Mesenchymal stem cell (in vitro differentiated cells and primary cell): ENCODE data around the gene FAM222B.

ENCODE experiments used
- DNase-seq: peaks from one replicate; pipeline ENCODE4 v3.0.0-alpha.2; 2013
- H2AFZ ChIP-seq: one replicate; pipeline ENCODE4 v1.6.1; 2013; ENCODE audit warnings: low read depth, mild to moderate bottlenecking, control low read depth, inconsistent platforms, low read length, moderate library complexity
- H2AK5ac ChIP-seq: 2 replicates; pipeline ENCODE4 v1.6.1; 2013; ENCODE audit warnings: low read length, moderate library complexity, mild to moderate bottlenecking, inconsistent platforms; ENCODE audit not compliant: severe bottlenecking
- H2BK120ac ChIP-seq: one replicate; pipeline ENCODE4 v1.6.1; 2013; ENCODE audit warnings: low read depth, mild to moderate bottlenecking, inconsistent platforms, low read length, moderate library complexity
- H2BK12ac ChIP-seq, 2 experiments: one replicate each; pipeline ENCODE4 v1.6.1; 2013; ENCODE audit warnings: inconsistent platforms in 2 of 2, low read length in 2 of 2, mild to moderate bottlenecking in 2 of 2, moderate library complexity in 2 of 2, control low read depth in 1 of 2
- H2BK15ac ChIP-seq: one replicate; pipeline ENCODE4 v1.6.1; 2013; ENCODE audit warnings: mild to moderate bottlenecking, low read depth, inconsistent platforms; ENCODE audit not compliant: poor library complexity, severe bottlenecking
- H2BK5ac ChIP-seq: 2 replicates; pipeline ENCODE4 v1.6.1; 2013; ENCODE audit warnings: low read depth, mild to moderate bottlenecking, low read length, control low read depth, inconsistent platforms; ENCODE audit not compliant: poor library complexity, severe bottlenecking
- H3K14ac ChIP-seq, 2 experiments: one replicate each; pipeline ENCODE4 v1.6.1; 2013; ENCODE audit warnings: inconsistent platforms in 2 of 2, low read length in 2 of 2, control low read depth in 1 of 2, mild to moderate bottlenecking in 1 of 2, moderate library complexity in 1 of 2
- H3K18ac ChIP-seq, 2 experiments: one replicate each; pipeline ENCODE4 v1.6.1; 2013; ENCODE audit warnings: inconsistent platforms in 2 of 2, low read length in 2 of 2, control low read depth in 1 of 2, low read depth in 1 of 2, mild to moderate bottlenecking in 1 of 2
- H3K23ac ChIP-seq, 2 experiments: one replicate each; pipeline ENCODE4 v1.6.1; 2013; ENCODE audit warnings: inconsistent platforms in 2 of 2, low read length in 2 of 2, mild to moderate bottlenecking in 2 of 2, moderate library complexity in 2 of 2, control low read depth in 1 of 2
- H3K27ac ChIP-seq: 2 replicates; pipeline ENCODE4 v1.5.1; 2013; ENCODE audit warnings: mild to moderate bottlenecking, moderate library complexity, low read length, control low read depth, inconsistent platforms; ENCODE audit not compliant: poor library complexity, severe bottlenecking
- H3K27me3 ChIP-seq, 2 experiments: 2 replicates each; pipeline versions ENCODE4 v1.6.1 to v1.7.0; 2013; ENCODE audit warnings: low read length in 2 of 2, mild to moderate bottlenecking in 2 of 2, moderate library complexity in 2 of 2, control low read depth in 1 of 2, inconsistent platforms in 1 of 2; ENCODE audit not compliant: control insufficient read depth in 1 of 2, insufficient read depth in 1 of 2
- H3K36me3 ChIP-seq, 2 experiments: 2 replicates each; pipeline versions ENCODE4 v1.6.1 to v1.7.0; 2013; ENCODE audit warnings: low read length in 2 of 2, control low read depth in 1 of 2, inconsistent platforms in 1 of 2, low read depth in 1 of 2, mild to moderate bottlenecking in 1 of 2; ENCODE audit not compliant: insufficient read depth in 2 of 2, control insufficient read depth in 1 of 2
- H3K4ac ChIP-seq, 2 experiments: one replicate each; pipeline ENCODE4 v1.6.1; 2013; ENCODE audit warnings: inconsistent platforms in 2 of 2, low read length in 2 of 2, mild to moderate bottlenecking in 2 of 2, moderate library complexity in 2 of 2, control low read depth in 1 of 2, low read depth in 1 of 2
- H3K4me1 ChIP-seq: 2 replicates; pipeline ENCODE4 v1.6.1; 2013; ENCODE audit warnings: low read depth, low read length, control low read depth; ENCODE audit not compliant: control insufficient read depth, insufficient read depth
- H3K4me2 ChIP-seq: 2 replicates; pipeline ENCODE4 v1.6.1; 2013; ENCODE audit warnings: low read length, mild to moderate bottlenecking, inconsistent platforms; ENCODE audit not compliant: poor library complexity, severe bottlenecking
- H3K4me3 ChIP-seq, 2 experiments: 2 replicates each; pipeline versions ENCODE4 v1.5.1 to v1.7.0; 2013; ENCODE audit warnings: low read length in 2 of 2, mild to moderate bottlenecking in 2 of 2, control low read depth in 1 of 2, low read depth in 1 of 2; ENCODE audit not compliant: insufficient read depth in 1 of 2
- H3K79me1 ChIP-seq: replicated peaks from 2 replicates; pipeline ENCODE4 v1.6.1; 2013; ENCODE audit warnings: mild to moderate bottlenecking, control low read depth, low read length, inconsistent platforms; ENCODE audit not compliant: poor library complexity, severe bottlenecking
- H3K9ac ChIP-seq: 2 replicates; pipeline ENCODE4 v1.7.0; 2013; ENCODE audit warnings: mild to moderate bottlenecking, low read length, moderate library complexity
- H3K9me3 ChIP-seq: 2 replicates; pipeline ENCODE4 v1.7.0; 2013; ENCODE audit warnings: mild to moderate bottlenecking, low read length; ENCODE audit not compliant: control insufficient read depth
- H4K8ac ChIP-seq: one replicate; pipeline ENCODE4 v1.6.1; 2013; ENCODE audit warnings: inconsistent platforms, mild to moderate bottlenecking, low read length, moderate library complexity
- H4K91ac ChIP-seq: one replicate; pipeline ENCODE4 v1.6.1; 2013; ENCODE audit warnings: mild to moderate bottlenecking, low read length, inconsistent platforms
- WGBS: methylation state at CpG from one replicate; pipeline ENCODE4 v1.1.7; 2013; ENCODE audit warnings: mixed read lengths; 5-methylcytosine and 5-hydroxymethylcytosine counted together

The FAM222B gene

DNA sequence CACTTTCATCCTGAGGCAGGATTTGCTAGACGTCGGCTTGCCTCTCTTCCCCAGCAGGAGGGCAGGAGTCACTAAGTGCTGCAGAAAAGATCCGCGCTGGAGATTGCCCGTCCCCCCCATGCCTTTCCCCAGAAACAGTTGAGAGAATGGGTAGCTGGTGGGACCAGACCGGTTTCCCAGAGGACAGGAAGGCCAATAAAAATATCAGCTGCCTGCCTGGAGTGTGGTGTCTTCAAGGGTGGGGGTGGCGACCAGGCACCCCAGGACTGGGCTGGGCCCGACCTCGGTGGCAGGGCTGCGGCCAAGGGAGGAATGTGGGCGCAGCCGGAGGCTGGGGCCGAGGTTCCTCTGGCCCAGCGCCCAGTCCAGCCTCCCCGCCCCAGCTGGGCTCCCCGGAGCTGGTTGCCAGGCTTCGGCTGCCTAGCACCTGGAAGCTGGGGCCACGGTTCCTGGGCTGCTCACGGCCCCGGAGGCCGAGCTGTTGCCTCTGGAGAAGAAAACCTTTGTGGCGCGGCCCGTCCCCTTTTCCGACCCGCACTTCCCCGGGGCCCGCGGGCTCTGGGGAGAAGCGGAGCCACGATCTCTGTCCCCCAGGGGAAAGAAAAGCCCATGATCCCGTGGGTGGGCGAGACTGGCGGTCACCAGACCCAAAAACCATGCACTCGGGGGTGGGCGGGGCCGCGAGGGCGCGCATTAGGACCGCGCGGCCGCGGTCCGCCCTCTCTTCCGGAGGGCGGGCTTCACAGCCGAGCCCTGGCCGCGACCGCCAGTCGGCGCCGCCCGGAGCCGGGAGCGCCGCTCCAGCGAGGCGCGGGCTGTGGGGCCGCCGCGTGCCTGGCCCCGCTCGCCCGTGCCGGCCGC is 99.1 kb downstream of the FAM222B start, which contains the start of gene TRAF4:
Gene TRAF4 (plus strand): TSS at position 769 of the 861 bp plus-strand sequence. CDS start 102 bp downstream, outside the sequence.
- H3K4me2 ChIP-seq, result peak within 1 kb of the TSS; percentile 83
- H2BK5ac ChIP-seq, result peak within 1 kb of the TSS; percentile 96
- peak within 1 kb of the TSS; percentile 98 for H4K91ac ChIP-seq
- peak within 1 kb of the TSS; percentile 98 for H3K27ac ChIP-seq
- no peaks in the 10 kb centered on the region for H3K27me3 ChIP-seq
- peak; percentile 95 for DNase-seq
- H3K9me3 ChIP-seq, result no peaks in the 10 kb centered on the region
- peak within 1 kb of the TSS; percentile 32 to 49 for H2BK12ac ChIP-seq
- peak within 1 kb of the TSS; percentile 93 for H2BK15ac ChIP-seq
- peak within 1 kb of the TSS; percentile 96 to 99 for H3K18ac ChIP-seq
- peak within 1 kb of the TSS in 1 of 2 experiments; percentile 77 for H3K23ac ChIP-seq
- peaks cover 30 to 49% of the 10 kb centered on the region in 2 experiments for H3K36me3 ChIP-seq
- H2AFZ ChIP-seq, result no peak within 1 kb of the TSS
- peak within 1 kb of the TSS; percentile 62 to 98 for H3K14ac ChIP-seq
- peak within 1 kb of the TSS; percentile 89 to 91 for H3K4me3 ChIP-seq
- H3K9ac ChIP-seq, result peak within 1 kb of the TSS; percentile 99
- H3K4ac ChIP-seq, result peak within 1 kb of the TSS; percentile 97 to 98
- peaks cover 3% of the 10 kb centered on the region for H3K79me1 ChIP-seq
- peak within 1 kb of the TSS; percentile 84 for H4K8ac ChIP-seq
- under 1% methylated on average over 61 of the region's 70 CpGs for WGBS
- H3K4me1 ChIP-seq, result peaks cover 37% of the 10 kb centered on the region
- no peak within 1 kb of the TSS for H2AK5ac ChIP-seq
- H2BK120ac ChIP-seq, result peak within 1 kb of the TSS; percentile 87

DNA sequence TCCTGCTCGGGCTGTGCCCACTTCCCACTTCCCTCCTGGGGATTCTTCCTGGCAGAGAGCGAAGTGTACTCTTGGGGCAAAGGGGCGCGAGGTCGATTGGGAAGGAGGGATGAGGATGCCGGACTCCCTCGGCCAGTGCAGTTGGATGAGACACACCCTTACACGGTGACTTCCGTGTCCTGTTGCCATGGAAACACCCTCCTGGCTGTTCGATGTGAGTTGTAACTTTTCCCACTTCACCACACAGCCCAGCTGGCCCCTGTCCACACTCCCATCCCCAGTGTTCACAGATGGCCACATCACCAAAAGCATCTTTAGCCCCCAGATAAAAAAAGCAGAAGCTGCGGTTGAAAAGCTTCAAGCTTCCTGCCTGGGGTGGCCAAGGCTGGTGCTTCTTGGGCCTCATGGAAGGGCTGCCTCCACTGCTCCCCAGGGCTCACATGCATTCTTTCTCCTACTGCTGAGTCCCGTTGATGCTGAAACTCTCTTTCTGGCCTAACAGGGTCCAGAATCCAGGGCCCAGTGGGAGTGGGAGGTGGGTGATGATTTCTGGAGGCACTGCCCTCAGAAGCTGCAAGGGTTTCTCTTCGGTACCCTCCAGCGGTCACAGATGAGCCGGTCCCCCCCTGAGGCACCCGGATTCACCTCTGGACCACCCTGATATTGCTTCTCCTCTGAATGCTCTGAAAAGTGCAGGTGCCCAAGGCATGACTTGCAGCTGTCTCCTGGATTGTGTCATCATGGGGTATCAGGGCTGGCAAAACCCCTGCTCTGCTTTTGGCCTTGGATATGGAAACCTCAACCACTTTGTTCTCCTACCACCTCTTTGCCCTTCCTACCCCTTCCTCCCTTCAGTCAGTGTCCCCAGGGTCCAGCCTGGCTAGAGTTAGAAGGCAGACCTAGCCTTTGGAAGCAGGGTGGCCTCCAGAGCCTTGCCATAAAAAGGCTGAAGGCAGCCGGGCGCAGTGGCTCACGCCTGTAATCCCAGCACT is 100.9 kb downstream of the FAM222B start:
- H3K79me1 ChIP-seq, result peaks cover 3% of the 10 kb centered on the region
- peak overlapping the region; percentile 36 for H4K8ac ChIP-seq
- no peak overlapping the region for H2BK5ac ChIP-seq
- no peak overlapping the region for H2AFZ ChIP-seq
- H4K91ac ChIP-seq, result peak overlapping the region; percentile 71
- H2BK120ac ChIP-seq, result no peak overlapping the region
- peak overlapping the region; percentile 1 for H2BK15ac ChIP-seq
- peak overlapping the region; percentile 19 to 46 for H3K4ac ChIP-seq
- DNase-seq, result no peak
- H3K9ac ChIP-seq, result no peak overlapping the region
- H3K18ac ChIP-seq, result peak overlapping the region; percentile 13 to 73
- peaks cover 18 to 42% of the 10 kb centered on the region in 2 experiments for H3K36me3 ChIP-seq
- no peaks in the 10 kb centered on the region for H3K9me3 ChIP-seq
- WGBS, result 97% methylated on average over 18 of the region's 19 CpGs
- peaks cover 23% of the 10 kb centered on the region for H3K4me1 ChIP-seq
- H3K14ac ChIP-seq, result no peak overlapping the region
- peak overlapping the region; percentile 17 to 49 for H2BK12ac ChIP-seq
- H3K4me3 ChIP-seq, result no peak overlapping the region
- no peak overlapping the region for H3K23ac ChIP-seq
- no peak overlapping the region for H3K4me2 ChIP-seq
- no peaks in the 10 kb centered on the region for H3K27me3 ChIP-seq
- peak overlapping the region; percentile 11 for H3K27ac ChIP-seq
- H2AK5ac ChIP-seq, result peak overlapping the region; percentile 84

DNA sequence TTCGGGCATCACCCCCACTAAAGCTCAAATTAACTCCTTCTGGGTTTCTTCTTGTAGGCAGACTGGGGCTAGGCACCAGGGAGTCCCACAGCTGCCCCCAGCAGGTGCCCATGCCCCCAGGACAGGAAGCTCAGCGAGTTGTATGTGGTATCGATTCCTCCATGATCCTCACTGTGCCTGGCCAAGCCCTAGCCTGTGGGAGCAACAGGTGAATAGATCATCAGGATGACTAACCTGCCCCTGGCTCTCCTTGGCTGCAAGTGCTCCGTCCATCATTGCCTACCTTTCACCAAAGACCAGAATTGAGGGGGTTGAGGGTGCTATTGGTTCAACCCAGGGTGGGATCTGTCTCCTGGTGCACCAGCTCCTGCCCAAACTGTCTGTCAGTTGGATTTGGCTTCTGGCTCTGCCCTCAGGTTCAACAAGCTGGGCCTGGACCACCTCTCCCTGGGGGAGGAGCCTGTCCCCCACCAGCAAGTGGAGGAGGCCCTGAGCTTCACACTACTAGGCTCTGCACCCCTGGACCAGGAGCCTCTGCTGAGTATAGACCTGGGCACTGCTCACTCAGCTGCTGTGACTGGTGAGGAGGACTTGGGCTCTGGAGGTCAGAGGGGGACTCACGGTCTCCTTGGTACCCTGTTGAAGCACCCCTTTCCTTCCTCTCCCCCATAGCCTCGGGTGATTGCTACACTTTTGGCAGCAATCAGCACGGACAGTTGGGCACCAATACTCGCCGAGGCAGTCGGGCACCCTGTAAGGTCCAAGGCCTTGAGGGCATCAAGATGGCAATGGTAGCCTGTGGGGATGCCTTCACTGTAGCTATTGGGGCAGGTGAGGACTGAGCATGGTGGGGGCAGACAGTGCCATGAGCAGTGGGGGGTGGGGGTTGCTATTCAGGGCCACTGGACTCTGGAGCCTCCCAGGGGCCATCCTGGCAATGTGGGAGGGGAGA is 101.9 kb downstream of the FAM222B start:
- WGBS, result 96% methylated on average over 10 of the region's 10 CpGs
- no peak overlapping the region for H3K4me3 ChIP-seq
- H3K23ac ChIP-seq, result no peak overlapping the region
- no peak overlapping the region for H3K9ac ChIP-seq
- no peak overlapping the region for H2AK5ac ChIP-seq
- H2BK5ac ChIP-seq, result no peak overlapping the region
- no peak overlapping the region for H3K18ac ChIP-seq
- H3K4ac ChIP-seq, result no peak overlapping the region
- no peak overlapping the region for H3K14ac ChIP-seq
- no peaks in the 10 kb centered on the region for H3K9me3 ChIP-seq
- H4K91ac ChIP-seq, result no peak overlapping the region
- H3K27me3 ChIP-seq, result no peaks in the 10 kb centered on the region
- no peak overlapping the region for H4K8ac ChIP-seq
- no peak overlapping the region for H3K27ac ChIP-seq
- DNase-seq, result no peak
- no peak overlapping the region for H2BK120ac ChIP-seq
- H2BK15ac ChIP-seq, result peak overlapping the region; percentile 1
- H3K36me3 ChIP-seq, result peaks cover 14 to 32% of the 10 kb centered on the region in 2 experiments
- H3K79me1 ChIP-seq, result peaks cover 3% of the 10 kb centered on the region
- H3K4me1 ChIP-seq, result peaks cover 14% of the 10 kb centered on the region
- no peak overlapping the region for H2BK12ac ChIP-seq
- no peak overlapping the region for H2AFZ ChIP-seq
- no peak overlapping the region for H3K4me2 ChIP-seq
